Natural killer cell (primary cell): ENCODE data around the gene ZNF518B. TPM values are rescaled to one million over a fixed set of nuclear protein-coding genes. Genes with fewer than 3 reads are reported as not detected.

Source experiments
- ATAC-seq, 3 donors: fragments of 150-1000 bp in 2 of 3; fragments of 200-7000 bp in 1 of 3; cut with Tn5 transposase; 1 replicate in 1 of 3; 2 replicates in 2 of 3; pipeline ENCODE4 v1.10.0; 2021; ENCODE audit warnings: mild to moderate bottlenecking in 2 of 3, moderate library complexity in 2 of 3
- DNase-seq, 2 donors: peaks; one replicate each; pipeline versions ENCODE4 v3.0.0 to v3.0.0-alpha.2; 2013 to 2021; ENCODE audit warnings: mixed read lengths in 1 of 2
- H3K27ac ChIP-seq: one replicate; pipeline ENCODE4 v1.5.1; 2013; ENCODE audit warnings: mild to moderate bottlenecking, low read length
- H3K27me3 ChIP-seq: one replicate; pipeline ENCODE4 v1.6.1; 2013; ENCODE audit warnings: low read length; ENCODE audit not compliant: control insufficient read depth, insufficient read depth
- H3K36me3 ChIP-seq: one replicate; pipeline ENCODE4 v1.6.1; 2013; ENCODE audit warnings: low read length; ENCODE audit not compliant: control insufficient read depth, insufficient read depth
- H3K4me1 ChIP-seq: one replicate; pipeline ENCODE4 v1.6.1; 2013; ENCODE audit warnings: low read length; ENCODE audit not compliant: control insufficient read depth, insufficient read depth
- H3K4me3 ChIP-seq: one replicate; pipeline ENCODE4 v1.5.1; 2013; ENCODE audit warnings: low read length
- H3K9me3 ChIP-seq: one replicate; pipeline ENCODE4 v1.6.1; 2013; ENCODE audit warnings: low read length; ENCODE audit not compliant: control insufficient read depth, insufficient read depth
- H3K27ac Mint-ChIP-seq, 2 donors: one replicate each; pipeline ENCODE4 v1.8.0; 2022; ENCODE audit warnings: mild to moderate bottlenecking in 2 of 2, mixed read lengths in 2 of 2, moderate library complexity in 1 of 2
- H3K27me3 Mint-ChIP-seq, 2 donors: one replicate each; pipeline ENCODE4 v1.8.0; 2022; ENCODE audit warnings: low read depth in 2 of 2, mixed read lengths in 2 of 2
- H3K36me3 Mint-ChIP-seq: one replicate; pipeline ENCODE4 v1.8.0; 2022; ENCODE audit warnings: mixed read lengths
- H3K4me1 Mint-ChIP-seq, 2 donors: one replicate each; pipeline ENCODE4 v1.8.0; 2022; ENCODE audit warnings: mixed read lengths in 2 of 2
- H3K4me3 Mint-ChIP-seq: one replicate; pipeline ENCODE4 v1.8.0; 2022; ENCODE audit warnings: mild to moderate bottlenecking, moderate library complexity, mixed read lengths
- H3K9me3 Mint-ChIP-seq, 2 donors: one replicate each; pipeline ENCODE4 v1.8.0; 2022; ENCODE audit warnings: mixed read lengths in 2 of 2
- WGBS: methylation state at CpG from one replicate; pipeline ENCODE4 v1.1.7; 2013; ENCODE audit warnings: missing lambda C conversion rate; ENCODE audit not compliant: insufficient coverage; 5-methylcytosine and 5-hydroxymethylcytosine counted together
- intact Hi-C: fragments of 100-400 bp; cut with micrococcal nuclease; formaldehyde crosslinking; loops from one replicate; pipeline ENCODE4 v1.14.2; 2022
- total RNA-seq, 4 donors: library from RNA; stranded (reverse); fragments of 120-200 nt in 1 of 4; gene quantifications; one replicate each; pipeline versions ENCODE4 v1.2.3 to v1.2.4, GENCODE V29; 2013 to 2022
- TF ChIP-seq, protein P1 (sequence below): fragments of 200-600 bp; IDR thresholded peaks from one replicate; pipeline ENCODE4 v1.8.0; 2022; ENCODE audit warnings: antibody characterized with exemption

The ZNF518B gene
- total RNA-seq, 3 donors from 2014 or later (not counting 1 experiment from before 2014, with no cell fraction given) = 14.6 to 19.9 (median 15.2) TPM

GRCh38 chr4:10461091-10461849, 4.0 kb upstream of the ZNF518B start:
- Histone ChIP-seq H3K9me3 (no peaks in the 10 kb centered on the region), H3K4me1 (peaks cover 21% of the 10 kb centered on the region), H3K36me3 (no peaks in the 10 kb centered on the region), H3K4me3 (peak overlapping the region; percentile 32), H3K27me3 (peaks cover 19% of the 10 kb centered on the region), H3K27ac (no peak overlapping the region)
- 6% methylated on average over 72 of the region's 72 CpGs for WGBS
- H3K36me3 Mint-ChIP-seq = no peaks in the 10 kb centered on the region
- H3K27me3 Mint-ChIP-seq = peaks cover 34 to 48% of the 10 kb centered on the region in 2 donors
- intact Hi-C loops = loop anchor here (1.0 kb wide), 2 partner anchors 77 to 88 kb away; no protein-coding TSS in a partner anchor
- TF ChIP-seq, protein P1, sequence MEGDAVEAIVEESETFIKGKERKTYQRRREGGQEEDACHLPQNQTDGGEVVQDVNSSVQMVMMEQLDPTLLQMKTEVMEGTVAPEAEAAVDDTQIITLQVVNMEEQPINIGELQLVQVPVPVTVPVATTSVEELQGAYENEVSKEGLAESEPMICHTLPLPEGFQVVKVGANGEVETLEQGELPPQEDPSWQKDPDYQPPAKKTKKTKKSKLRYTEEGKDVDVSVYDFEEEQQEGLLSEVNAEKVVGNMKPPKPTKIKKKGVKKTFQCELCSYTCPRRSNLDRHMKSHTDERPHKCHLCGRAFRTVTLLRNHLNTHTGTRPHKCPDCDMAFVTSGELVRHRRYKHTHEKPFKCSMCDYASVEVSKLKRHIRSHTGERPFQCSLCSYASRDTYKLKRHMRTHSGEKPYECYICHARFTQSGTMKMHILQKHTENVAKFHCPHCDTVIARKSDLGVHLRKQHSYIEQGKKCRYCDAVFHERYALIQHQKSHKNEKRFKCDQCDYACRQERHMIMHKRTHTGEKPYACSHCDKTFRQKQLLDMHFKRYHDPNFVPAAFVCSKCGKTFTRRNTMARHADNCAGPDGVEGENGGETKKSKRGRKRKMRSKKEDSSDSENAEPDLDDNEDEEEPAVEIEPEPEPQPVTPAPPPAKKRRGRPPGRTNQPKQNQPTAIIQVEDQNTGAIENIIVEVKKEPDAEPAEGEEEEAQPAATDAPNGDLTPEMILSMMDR = peak; percentile 99
- ATAC-seq = peak; percentile 77 to 89 (median 85)
- peak; percentile 79 to 93 for DNase-seq
- H3K4me3 Mint-ChIP-seq = peak overlapping the region; percentile 62
- H3K27ac Mint-ChIP-seq = no peak overlapping the region
- peaks cover 10 to 15% of the 10 kb centered on the region in 2 donors for H3K4me1 Mint-ChIP-seq
- H3K9me3 Mint-ChIP-seq = no peaks in the 10 kb centered on the region

DNA sequence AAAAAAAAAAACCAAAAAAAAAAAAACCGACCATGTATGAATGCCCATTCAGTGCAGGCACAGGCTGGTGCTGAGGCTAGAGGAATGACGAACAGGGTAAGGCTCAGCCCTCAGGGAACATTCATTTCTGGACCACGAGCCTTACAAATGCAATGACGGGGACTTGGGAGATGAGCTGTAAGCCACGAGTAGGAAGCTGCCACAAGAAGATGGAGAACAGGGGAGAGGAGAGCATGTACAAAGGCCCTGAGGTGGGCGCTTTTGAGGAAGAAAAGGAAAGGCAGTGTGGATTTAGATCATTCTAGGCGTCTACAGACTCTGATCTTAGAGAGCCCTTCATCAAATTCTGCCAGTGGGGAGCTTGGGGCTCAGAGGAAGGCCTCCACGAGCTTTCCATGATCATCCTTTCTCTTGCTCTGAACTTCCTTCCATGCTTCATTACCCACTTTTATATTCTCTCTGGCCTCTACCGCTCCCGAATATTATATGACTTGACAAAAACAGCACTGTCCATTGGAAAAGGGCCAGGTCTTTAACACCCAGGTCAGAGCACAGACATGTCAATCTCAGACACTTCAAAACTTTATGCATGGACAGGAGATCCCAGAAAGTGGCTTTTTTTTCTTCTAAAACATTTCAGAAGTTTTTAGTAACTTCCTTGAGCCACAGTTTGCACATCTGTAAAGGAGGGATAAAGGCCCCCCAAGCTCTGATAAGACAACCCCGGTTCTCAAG, 3.3 kb upstream of the ZNF518B start:
- Histone ChIP-seq H3K4me1 (peaks cover 23% of the 10 kb centered on the region), H3K36me3 (no peaks in the 10 kb centered on the region), H3K27ac (no peak overlapping the region), H3K4me3 (peak overlapping the region; percentile 19), H3K9me3 (no peaks in the 10 kb centered on the region), H3K27me3 (peaks cover 19% of the 10 kb centered on the region)
- TF ChIP-seq, protein P1 = no peak
- no peaks in the 10 kb centered on the region for H3K9me3 Mint-ChIP-seq
- H3K27me3 Mint-ChIP-seq = peaks cover 34 to 48% of the 10 kb centered on the region in 2 donors
- intact Hi-C loops = loop anchor here (1.0 kb wide), 2 partner anchors 78 to 89 kb away; no protein-coding TSS in a partner anchor
- WGBS = 78% methylated on average over 11 of the region's 11 CpGs
- DNase-seq (peak in 1 of 2 donors; percentile 7), ATAC-seq (no peak)
- peaks cover 15 to 19% of the 10 kb centered on the region in 2 donors for H3K4me1 Mint-ChIP-seq
- H3K4me3 Mint-ChIP-seq = peak overlapping the region; percentile 7
- no peak overlapping the region for H3K27ac Mint-ChIP-seq
- H3K36me3 Mint-ChIP-seq = no peaks in the 10 kb centered on the region

DNA sequence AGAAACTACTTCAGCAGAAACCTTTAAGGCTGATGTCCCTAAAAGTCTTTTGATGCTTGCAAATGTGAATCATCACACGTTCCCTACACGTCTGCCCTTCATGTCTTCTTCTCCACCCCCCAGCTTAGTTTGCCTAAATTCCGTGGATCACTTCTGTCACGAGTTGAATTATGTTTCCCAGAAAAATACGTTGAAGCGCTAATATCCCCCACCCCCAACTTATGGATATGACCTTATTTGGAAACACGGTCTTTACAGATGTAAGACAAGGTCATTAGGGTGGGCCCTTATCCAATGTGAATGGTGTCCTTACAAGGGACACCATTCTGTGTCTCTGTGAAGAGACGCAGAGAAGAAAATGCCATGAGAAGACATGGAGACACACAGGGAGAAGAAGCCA, 2.1 kb upstream of the ZNF518B start:
- no peak overlapping the region for H3K4me3 Mint-ChIP-seq
- H3K9me3 ChIP-seq = no peaks in the 10 kb centered on the region
- H3K36me3 Mint-ChIP-seq = no peaks in the 10 kb centered on the region
- no peak overlapping the region for H3K27ac Mint-ChIP-seq
- H3K36me3 ChIP-seq = peaks cover 2% of the 10 kb centered on the region
- TF ChIP-seq, protein P1 = no peak
- peaks cover 23 to 36% of the 10 kb centered on the region in 2 donors for H3K27me3 Mint-ChIP-seq
- ATAC-seq (no peak), DNase-seq (no peak)
- H3K4me3 ChIP-seq = no peak overlapping the region
- H3K4me1 ChIP-seq = peaks cover 23% of the 10 kb centered on the region
- no peaks in the 10 kb centered on the region for H3K9me3 Mint-ChIP-seq
- WGBS = 96% methylated on average over 8 of the region's 8 CpGs
- H3K27ac ChIP-seq = no peak overlapping the region
- intact Hi-C loops = loop anchor here (10.0 kb wide), 1 partner anchor 1015 kb away; no protein-coding TSS in a partner anchor
- peaks cover 19% of the 10 kb centered on the region for H3K27me3 ChIP-seq
- peaks cover 20 to 24% of the 10 kb centered on the region in 2 donors for H3K4me1 Mint-ChIP-seq
